K562 (cell line): ENCODE results near the gene RAP1GAP2. TPM values are rescaled to one million over a fixed set of nuclear protein-coding genes. Genes with fewer than 3 reads are reported as not detected.

Experiments
- ATAC-seq: fragments of 200-7000 bp; cut with Tn5 transposase; 3 replicates; pipeline ENCODE4 v1.9.1; 2020; ENCODE audit warnings: moderate library complexity
- BruUV-seq: library from RNA; stranded (reverse); fragments of 400-500 nt; replicated peaks from 2 replicates; lab custom pipeline; 2021; lab: Mats Ljungman, UMichigan
- CTCF ChIA-PET: fragments of 300-600 bp; formaldehyde crosslinking; extraction: SDS; loops from one replicate; lab custom pipeline; 2021; ENCODE audit warnings: low intra/inter-chr PET ratio; lab: Yijun Ruan, JAX
- POLR2A ChIA-PET: fragments of 300-600, 350-650 bp; sonication (Branson Sonifier 250); formaldehyde crosslinking; extraction: SDS; loops from one replicate; lab custom pipeline; 2021; ENCODE audit warnings: antibody characterized with exemption, inconsistent platforms; lab: Yijun Ruan, JAX
- DNase-seq, 4 experiments: peaks; one replicate each; pipeline versions ENCODE4 v3.0.0 to v3.0.0-alpha.2; 2011 to 2018; ENCODE audit warnings: low spot score in 3 of 4, mixed read lengths in 3 of 4; ENCODE audit errors: extremely low read depth in 1 of 4
- FAIRE-seq: peaks from 2 replicates; lab custom pipeline; 2011; peaks lifted over from hg19 to GRCh38; lab: Jason Lieb, UNC
- H2AFZ ChIP-seq: 2 replicates; pipeline ENCODE4 v1.6.0; 2011; ENCODE audit warnings: low read depth, low read length, control low read depth, inconsistent platforms
- H3K27ac ChIP-seq: fragments of 200-600 bp; 3 replicates; pipeline ENCODE4 v1.8.0; 2011; ENCODE audit warnings: low read depth, mild to moderate bottlenecking, control low read depth, inconsistent platforms, low read length, moderate library complexity, mixed read lengths; ENCODE audit errors: extremely low read depth
- H3K27me3 ChIP-seq, 2 experiments: fragments of 300-600 bp in 1 of 2; 2 replicates in 1 of 2; 3 replicates in 1 of 2; pipeline versions ENCODE4 v1.6.0 to v1.8.0; 2011; ENCODE audit warnings: inconsistent platforms in 2 of 2, low read length in 2 of 2, mild to moderate bottlenecking in 1 of 2, mixed read lengths in 1 of 2, moderate library complexity in 1 of 2; ENCODE audit not compliant: control insufficient read depth in 2 of 2, insufficient read depth in 2 of 2
- H3K36me3 ChIP-seq: fragments of 300-600 bp; 3 replicates; pipeline ENCODE4 v1.8.0; 2011; ENCODE audit warnings: mild to moderate bottlenecking, low read length, inconsistent platforms; ENCODE audit not compliant: control insufficient read depth, insufficient read depth
- H3K4me1 ChIP-seq, 2 experiments: fragments of 200-600 bp in 1 of 2; replicated peaks in 1 of 2; 2 replicates in 1 of 2; 3 replicates in 1 of 2; pipeline versions ENCODE4 v1.5.1 to v1.8.0; 2011; ENCODE audit warnings: inconsistent platforms in 2 of 2, low read length in 2 of 2, mild to moderate bottlenecking in 1 of 2, mixed read lengths in 1 of 2, moderate library complexity in 1 of 2; ENCODE audit not compliant: control insufficient read depth in 2 of 2, insufficient read depth in 2 of 2
- H3K4me2 ChIP-seq: 2 replicates; pipeline ENCODE4 v1.6.1; 2011; ENCODE audit warnings: low read length, control low read depth, inconsistent platforms, mixed read lengths; ENCODE audit not compliant: insufficient read depth
- H3K4me3 ChIP-seq: fragments of 200-600 bp; sonication (generic), shearing (Covaris generic); 2 replicates; pipeline ENCODE4 v1.5.1; 2016; ENCODE audit warnings: control low read depth, inconsistent platforms
- H3K79me2 ChIP-seq: fragments of 200-600 bp; 3 replicates; pipeline ENCODE4 v1.8.0; 2011; ENCODE audit warnings: low read length, inconsistent platforms; ENCODE audit not compliant: control insufficient read depth, insufficient read depth
- H3K9ac ChIP-seq, 2 experiments: 2 replicates each; pipeline versions ENCODE4 v1.6.0 to v1.6.1; 2011; ENCODE audit warnings: low read depth in 2 of 2, low read length in 2 of 2, control low read depth in 1 of 2, inconsistent platforms in 1 of 2, mild to moderate bottlenecking in 1 of 2, mixed read lengths in 1 of 2; ENCODE audit not compliant: insufficient read depth in 1 of 2
- H3K9me1 ChIP-seq: one replicate; pipeline ENCODE4 v1.6.0; 2011; ENCODE audit warnings: inconsistent platforms, mild to moderate bottlenecking, low read length, moderate library complexity; ENCODE audit not compliant: control insufficient read depth, insufficient read depth
- H3K9me3 ChIP-seq: replicated peaks from 2 replicates; pipeline ENCODE4 v1.5.1; 2011; ENCODE audit warnings: low read depth, low read length, inconsistent platforms; ENCODE audit not compliant: control insufficient read depth, insufficient read depth
- H4K20me1 ChIP-seq: replicated peaks from 2 replicates; pipeline ENCODE4 v1.6.1; 2011; ENCODE audit warnings: low read length, inconsistent platforms, mixed read lengths; ENCODE audit not compliant: control insufficient read depth, insufficient read depth
- DEAF1 ChIP-seq: fragments of 450-650 bp; formaldehyde crosslinking; IDR thresholded peaks from 2 replicates; pipeline ENCODE4 v1.4.0; 2020; ENCODE audit warnings: mild to moderate bottlenecking, moderate library complexity
- ETV6 ChIP-seq, 3 experiments: fragments of 150-350 bp in 1 of 3; sonication (generic) in 1 of 3; formaldehyde crosslinking in 1 of 3; IDR thresholded peaks; 2 replicates each; pipeline versions ENCODE4 v1.6.1 to v1.8.0; 2014 to 2022; ENCODE audit warnings: borderline replicate concordance in 2 of 3, low read depth in 2 of 3, antibody characterized with exemption in 1 of 3, low read length in 1 of 3, mild to moderate bottlenecking in 1 of 3, missing genetic modification reagents in 1 of 3
- KAT7 ChIP-seq: sonication (generic); formaldehyde crosslinking; IDR thresholded peaks from 2 replicates; pipeline ENCODE4 v1.8.0; 2022; ENCODE audit warnings: missing genetic modification reagents, mild to moderate bottlenecking, borderline replicate concordance
- NONO ChIP-seq, 2 experiments: fragments of 200-400 bp in 1 of 2; fragments of 450-650 bp in 1 of 2; formaldehyde crosslinking in 1 of 2; IDR thresholded peaks; 2 replicates each; pipeline ENCODE4 v1.6.1; 2017; ENCODE audit warnings: low read depth in 2 of 2, mild to moderate bottlenecking in 2 of 2, moderate library complexity in 2 of 2, low read length in 1 of 2
- ZBTB8A ChIP-seq: fragments of 450-650 bp; IDR thresholded peaks from 2 replicates; pipeline ENCODE4 v1.6.1; 2018; ENCODE audit warnings: mild to moderate bottlenecking, moderate library complexity; ENCODE audit not compliant: partially characterized antibody
- WGBS: fragments of 100-300 bp; shearing (Covaris generic); methylation state at CpG from one replicate; pipeline ENCODE4 v1.1.6; 2016; ENCODE audit warnings: low coverage, mixed read lengths; ENCODE audit not compliant: insufficient coverage; ENCODE audit errors: missing lambda C conversion rate; 5-methylcytosine and 5-hydroxymethylcytosine counted together
- in situ Hi-C: fragments of 300-500 bp; cut with MboI; formaldehyde crosslinking; loops from 4 replicates; pipeline ENCODE4 v1.15.0; 2018; ENCODE audit warnings: inconsistent platforms, mixed read lengths
- intact Hi-C: fragments of 100-400 bp; cut with micrococcal nuclease; formaldehyde crosslinking; loops from 2 replicates; pipeline ENCODE4 v1.14.2; 2022
- polyA plus RNA-seq, 8 experiments: library from polyadenylated mRNA; depleted of rRNA in 4 of 8; stranded (reverse) in 5 of 8; unstranded in 3 of 8; fragments of >200 nt; fragmentation: Nextera tagmentation in 2 of 8; fragmentation: Illumina TruSeq in 1 of 8; extraction: Ambion mirVana in 2 of 8; extraction: Trizol in 1 of 8; gene quantifications; 2 replicates each; pipeline versions ENCODE4 v1.2.1 to v1.2.3, GENCODE V29; 2011 to 2014; ENCODE audit warnings: inconsistent platforms in 1 of 8, missing spikeins in 1 of 8
- total RNA-seq, 7 experiments: library from RNA; depleted of rRNA in 6 of 7; stranded (reverse); fragments of >200 nt in 6 of 7; fragmentation: Illumina TruSeq in 2 of 7; extraction: Trizol in 2 of 7; gene quantifications; 2 replicates each; pipeline versions ENCODE4 v1.2.1 to v1.2.3, GENCODE V29; 2011 to 2021; ENCODE audit warnings: low replicate concordance in 1 of 7

Gene RAP1GAP2
- total and polyA plus RNA-seq, 9 of the 15 experiments (the other 6 are each of a cell fraction or from before 2014, with no cell fraction given): 0.01 to 1.3 (median 0.42) TPM; not detected in 1

DNA sequence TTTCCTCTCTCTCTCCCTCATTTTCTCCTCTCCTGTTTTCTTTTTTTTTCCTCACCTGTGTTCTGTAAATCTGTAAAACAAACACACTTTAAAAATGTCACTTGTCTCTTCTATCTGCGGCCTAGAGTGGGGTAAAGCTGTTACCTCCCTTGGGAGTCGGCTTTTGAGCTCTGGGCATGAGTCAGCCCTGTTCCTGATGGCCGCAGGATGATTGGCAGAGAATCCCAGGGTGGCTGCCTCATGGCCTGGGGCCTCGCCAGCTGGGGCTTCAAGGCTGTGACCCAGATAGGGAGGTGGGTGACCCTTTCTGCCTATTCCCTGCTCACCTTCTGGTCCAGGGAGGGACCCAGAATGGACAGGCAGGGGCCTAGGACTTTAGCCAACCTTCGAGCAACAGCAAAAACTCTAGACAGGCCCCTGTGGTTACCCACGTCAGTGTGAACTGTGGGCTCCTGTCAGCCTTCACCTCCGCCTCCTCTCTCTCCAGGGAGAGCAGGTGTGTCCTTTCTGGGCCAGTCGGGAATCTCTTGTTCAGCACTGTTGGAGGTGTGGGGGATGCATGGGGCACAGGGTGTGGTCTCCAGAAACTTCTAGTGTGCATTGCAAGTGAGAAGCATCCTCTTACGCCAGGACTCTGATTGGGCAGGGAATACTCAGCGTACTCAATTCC, 87.4 kb downstream of the RAP1GAP2 start (continued):
- TF ChIP-seq DEAF1 (CRISPR knock-in tag): no peak
- TF ChIP-seq ETV6 (IDR thresholded peaks at IDR 0.05; ENCODE audit: borderline replicate concordance in 1 of 2, low read depth in 2 of 2, low read length in 1 of 2): no peak
- TF ChIP-seq ETV6 (CRISPR knock-in tag; IDR thresholded peaks at IDR 0.05; ENCODE audit: borderline replicate concordance): no peak

GRCh38 chr17:2885733-2886132, 89.5 kb downstream of the RAP1GAP2 start:
- Histone ChIP-seq H3K27ac (no peak overlapping the region), H2AFZ (no peak overlapping the region), H3K9ac (no peak overlapping the region), H3K4me1 (no peaks in the 10 kb centered on the region), H3K79me2 (no peaks in the 10 kb centered on the region), H4K20me1 (0 out of 2 replicates have a peak, but pooled peaks cover 4% of the 10 kb centered on the region), H3K4me3 (no peak overlapping the region), H3K9me3 (no peaks in the 10 kb centered on the region), H3K9me1 (no peaks in the 10 kb centered on the region), H3K36me3 (no peaks in the 10 kb centered on the region), H3K27me3 (peaks cover 7 to 43% of the 10 kb centered on the region in 2 experiments; a peak in 4 of 5 replicates), H3K4me2 (no peak overlapping the region)
- intact Hi-C loops (no loop called here), in situ Hi-C loops (no loop called here)
- ChIA-PET CTCF (no interaction called here), POLR2A (no interaction called here)
- 3% methylated on average over 8 of the region's 9 CpGs for WGBS
- ATAC-seq (no peak), FAIRE-seq (no peak), DNase-seq (no peak)
- no TSS peak for BruUV-seq
- TF ChIP-seq KAT7 (CRISPR knock-in tag) (no peak), NONO (IDR thresholded peaks at IDR 0.05; ENCODE audit: low read depth in 2 of 2, low read length in 1 of 2) (no peak), ZBTB8A (no peak)
